HepG2 (cell line): ENCODE results near the gene RABGEF1. TPM values are rescaled to one million over a fixed set of nuclear protein-coding genes. Genes with fewer than 3 reads are reported as not detected.

ENCODE experiments used
- ATF4 ChIP-seq, 2 experiments: fragments of 450-650 bp in 1 of 2; sonication (generic) in 1 of 2; formaldehyde crosslinking; IDR thresholded peaks; 2 replicates each; pipeline versions ENCODE4 v1.5.0 to v1.8.0; 2020 to 2022; ENCODE audit warnings: mild to moderate bottlenecking in 1 of 2, missing genetic modification reagents in 1 of 2
- LCORL ChIP-seq, 2 experiments: fragments of 450-650 bp in 1 of 2; sonication (generic) in 1 of 2; formaldehyde crosslinking in 1 of 2; IDR thresholded peaks; 2 replicates each; pipeline versions ENCODE4 v1.5.0 to v1.6.1; 2017 to 2020; ENCODE audit warnings: antibody characterized with exemption in 1 of 2, missing genetic modification reagents in 1 of 2
- NCOR1 ChIP-seq: fragments of 200-600 bp; sonication (generic); IDR thresholded peaks from 2 replicates; pipeline ENCODE4 v1.7.0; 2017; ENCODE audit warnings: antibody characterized with exemption, low read length, borderline replicate concordance
- NFYC ChIP-seq: IDR thresholded peaks from 2 replicates; pipeline ENCODE4 v1.6.1; 2016; ENCODE audit warnings: missing genetic modification reagents, missing compliant biosample characterization
- NONO ChIP-seq, 2 experiments: fragments of 450-650 bp in 1 of 2; sonication (generic) in 1 of 2; formaldehyde crosslinking in 1 of 2; IDR thresholded peaks in 1 of 2; conservative IDR thresholded peaks in 1 of 2; 2 replicates each; pipeline versions ENCODE4 v1.6.1 to v1.8.0; 2017 to 2022; ENCODE audit warnings: mild to moderate bottlenecking in 1 of 2, missing genetic modification reagents in 1 of 2, moderate library complexity in 1 of 2
- PHF8 ChIP-seq: sonication (generic); formaldehyde crosslinking; IDR thresholded peaks from 2 replicates; pipeline ENCODE4 v1.5.0; 2020; ENCODE audit warnings: missing genetic modification reagents
- PLSCR1 ChIP-seq: sonication (generic); formaldehyde crosslinking; IDR thresholded peaks from 2 replicates; pipeline ENCODE4 v1.5.0; 2020; ENCODE audit warnings: missing genetic modification reagents, mild to moderate bottlenecking, borderline replicate concordance
- RBM39 ChIP-seq: fragments of 200-400 bp; formaldehyde crosslinking; IDR thresholded peaks from one replicate; pipeline ENCODE4 v1.6.1; 2018; ENCODE audit warnings: antibody characterized with exemption, mild to moderate bottlenecking, low read depth, low read length; ENCODE audit not compliant: poor library complexity, severe bottlenecking
- REST ChIP-seq, 2 experiments: IDR thresholded peaks; 2 replicates each; pipeline ENCODE4 v1.6.1; 2011 to 2012; ENCODE audit warnings: low read length in 2 of 2, borderline replicate concordance in 1 of 2, low read depth in 1 of 2, mild to moderate bottlenecking in 1 of 2, moderate library complexity in 1 of 2
- RFX3 ChIP-seq: IDR thresholded peaks from 2 replicates; pipeline ENCODE4 v1.6.1; 2016; ENCODE audit warnings: missing biosample characterization, missing genetic modification reagents
- SNAPC2 ChIP-seq: sonication (generic); formaldehyde crosslinking; IDR thresholded peaks from 2 replicates; pipeline ENCODE4 v1.8.1; 2022; ENCODE audit warnings: mild to moderate bottlenecking, missing genetic modification reagents
- THRA ChIP-seq: sonication (generic); formaldehyde crosslinking; IDR thresholded peaks from 2 replicates; pipeline ENCODE4 v1.4.0; 2020; ENCODE audit warnings: missing genetic modification reagents, borderline replicate concordance
- U2AF2 ChIP-seq: fragments of 200-400 bp; formaldehyde crosslinking; IDR thresholded peaks from 2 replicates; pipeline ENCODE4 v1.6.1; 2017; ENCODE audit warnings: low read depth, mild to moderate bottlenecking, low read length
- ZNF414 ChIP-seq: sonication (generic); formaldehyde crosslinking; IDR thresholded peaks from 2 replicates; pipeline ENCODE4 v1.5.0; 2020; ENCODE audit warnings: missing genetic modification reagents
- ZSCAN21 ChIP-seq: sonication (generic); formaldehyde crosslinking; IDR thresholded peaks from 2 replicates; pipeline ENCODE4 v1.8.0; 2022; ENCODE audit warnings: mild to moderate bottlenecking, missing genetic modification reagents, moderate library complexity, borderline replicate concordance
- ZXDC ChIP-seq: sonication (generic); formaldehyde crosslinking; IDR thresholded peaks from 2 replicates; pipeline ENCODE4 v1.5.0; 2020; ENCODE audit warnings: mild to moderate bottlenecking, missing genetic modification reagents
- polyA plus RNA-seq, 8 experiments: library from polyadenylated mRNA; depleted of rRNA in 3 of 8; stranded (reverse) in 7 of 8; unstranded in 1 of 8; fragments of >200 nt; fragmentation: Illumina TruSeq in 4 of 8; extraction: Trizol in 4 of 8; gene quantifications; 2 replicates each; pipeline versions ENCODE4 v1.2.1 to v1.2.3, GENCODE V29; 2011 to 2016; ENCODE audit warnings: low read depth in 4 of 8, missing spikeins in 1 of 8, mixed read lengths in 1 of 8; ENCODE audit not compliant: insufficient read depth in 1 of 8
- total RNA-seq, 5 experiments: library from RNA; depleted of rRNA; stranded (reverse); fragments of >200 nt; fragmentation: Illumina TruSeq; extraction: Trizol; gene quantifications; 2 replicates each; pipeline ENCODE4 v1.2.3, GENCODE V29; 2016; ENCODE audit warnings: low read depth in 1 of 5

The RABGEF1 gene
- total and polyA plus RNA-seq, 2 of the 13 experiments (the other 11 are each of a cell fraction or from before 2014, with no cell fraction given): 22.7 to 35.3 TPM

- TF ChIP-seq PLSCR1 (CRISPR knock-in tag) (0 out of 2 replicates have a peak, but pooled peaks have one; percentile 78), PHF8 (peak; percentile 79), LCORL (IDR thresholded peaks at IDR 0.05) (no peak), LCORL (CRISPR knock-in tag; IDR thresholded peaks at IDR 0.05) (peak; percentile 73; the same call in 1 of the 2 replicates), REST (IDR thresholded peaks at IDR 0.05; ENCODE audit: borderline replicate concordance in 1 of 2, low read depth in 1 of 2, low read length in 2 of 2) (no peak; a peak in 1 of 4 replicates), NFYC (no peak), ZNF414 (peak; percentile 95), ZXDC (CRISPR knock-in tag) (peak; percentile 92; the same call in 1 of the 2 replicates), U2AF2 (no peak), THRA (CRISPR knock-in tag) (no peak), RBM39 (peak; percentile 17), NONO (IDR thresholded peaks at IDR 0.05) (no peak), NONO (CRISPR knock-in tag; conservative IDR thresholded peaks at IDR 0.05) (peak; percentile 64; the same call in 1 of the 2 replicates), NCOR1 (peak; percentile 8; the same call in 1 of the 2 replicates), RFX3 (no peak), ATF4 (CRISPR knock-in tag; IDR thresholded peaks at IDR 0.05) (peak in 1 of 2 experiments; percentile 69; a peak in 1 of 4 replicates), ZSCAN21 (CRISPR knock-in tag) (peak; percentile 78), SNAPC2 (CRISPR knock-in tag) (0 out of 2 replicates have a peak, but pooled peaks have one; percentile 59)
Measured at GRCh38 chr7:66740302-66740979, at the start of gene RABGEF1 (continued).
